Ureter (tissue), 1 donor: ENCODE results near the gene MEMO1. TPM values are rescaled to one million over a fixed set of nuclear protein-coding genes. Genes with fewer than 3 reads are reported as not detected.

Experiments
- DNase-seq: peaks from one replicate; pipeline ENCODE4 v3.0.0-alpha.2; 2020; ENCODE audit warnings: low spot score
- total RNA-seq: library from RNA; stranded (reverse); gene quantifications from one replicate; pipeline ENCODE4 v1.2.4, GENCODE V29; 2023
- donor health status: DM: yes; HTN: yes; CAD: no.

Gene MEMO1
- total RNA-seq, 1 donor from 2014 or later = 58.0 TPM

- DNase-seq = no peak
Observed at GRCh38 chr2:31828891-31829290, 181.9 kb downstream of the MEMO1 start.

DNA sequence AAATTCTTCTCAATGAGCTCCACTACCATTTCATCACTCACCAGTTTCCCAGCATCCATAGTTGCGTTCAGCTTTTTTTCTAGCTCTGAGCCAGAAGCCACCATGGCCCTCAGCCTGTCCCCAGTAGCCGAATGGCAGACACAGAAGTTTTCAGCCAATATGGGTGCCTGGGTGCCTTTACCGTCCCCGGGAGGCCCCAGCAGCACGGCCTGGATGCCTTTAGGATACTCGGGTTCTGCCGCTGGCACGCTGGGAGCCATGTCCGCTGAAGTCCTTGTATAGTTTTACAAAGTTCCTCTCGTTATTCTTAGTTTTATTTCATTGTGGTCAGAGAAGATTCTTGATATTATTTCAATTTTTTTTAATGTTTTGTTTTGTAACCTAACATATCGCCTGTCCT is 187.2 kb downstream of the MEMO1 start:
- no peak for DNase-seq

- DNase-seq = no peak
Observed at GRCh38 chr2:31822587-31822986, 188.2 kb downstream of the MEMO1 start.

Other genes with a start within 250 kb of the MEMO1 start
- 45.7 TPM for gene DPY30, start 28.8 kb upstream of the MEMO1 start, total RNA-seq
- gene SPAST, start 52.5 kb upstream of the MEMO1 start, total RNA-seq = 19.2 TPM
- 24.9 TPM for gene SLC30A6, start 154.9 kb upstream of the MEMO1 start, total RNA-seq